HG02943 (cell line): Measurements from ENCODE around the gene CPSF4L.
"Not testable (repeated sequence)": the region's sequence is repeated elsewhere in the genome, so short reads cannot be mapped to it uniquely, and the experiment has no call there.

ENCODE experiments used
- ATAC-seq: cut with Tn5 transposase; IDR thresholded peaks from one replicate; pipeline ENCODE4 v1.9.1; 2021; ENCODE audit warnings: mild to moderate bottlenecking, low read depth, moderate library complexity; ENCODE audit not compliant: unreplicated experiment

CPSF4L gene, protein sequence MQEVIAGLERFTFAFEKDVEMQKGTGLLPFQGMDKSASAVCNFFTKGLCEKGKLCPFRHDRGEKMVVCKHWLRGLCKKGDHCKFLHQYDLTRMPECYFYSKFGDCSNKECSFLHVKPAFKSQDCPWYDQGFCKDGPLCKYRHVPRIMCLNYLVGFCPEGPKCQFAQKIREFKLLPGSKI

DNA sequence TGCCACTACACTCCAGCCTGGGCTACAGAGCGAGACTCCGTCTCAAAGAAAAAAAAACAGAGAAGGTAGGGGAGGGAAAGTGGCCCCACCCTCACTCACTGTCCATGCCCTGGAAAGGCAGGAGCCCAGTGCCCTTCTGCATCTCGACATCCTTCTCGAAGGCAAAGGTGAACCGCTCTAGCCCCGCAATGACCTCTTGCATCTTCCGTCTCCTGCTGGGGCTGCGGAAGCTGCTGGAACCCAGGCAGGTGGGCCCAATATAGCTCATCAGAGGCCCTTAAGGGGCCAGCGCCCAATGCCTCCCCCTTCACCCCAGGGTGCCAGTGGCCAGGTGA, at the start of gene CPSF4L:
Gene CPSF4L, minus strand, starts transcription at position 264 of the 335 bp plus-strand sequence. Its CDS starts 62 bp downstream, at position 202.
- ATAC-seq, result no peak

DNA sequence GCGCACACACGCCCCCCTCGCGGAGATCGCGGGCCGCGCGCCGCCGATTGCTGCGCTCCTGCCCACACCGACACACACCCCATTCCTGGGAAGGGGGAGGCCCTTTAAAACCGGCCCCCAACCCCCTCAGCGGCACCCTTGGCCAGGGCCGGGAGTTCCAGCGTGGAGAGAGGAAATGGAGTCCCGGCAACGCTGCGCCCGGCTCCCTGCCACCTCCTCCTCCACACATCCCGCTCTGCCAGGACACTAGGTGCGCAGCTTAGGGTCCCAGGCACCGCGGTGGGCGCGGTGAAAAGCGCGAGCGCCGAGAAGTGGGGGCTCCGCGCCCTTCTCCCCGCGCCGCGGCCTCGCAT, 49.7 kb upstream of the CPSF4L start:
- peak; percentile 13 for ATAC-seq

DNA sequence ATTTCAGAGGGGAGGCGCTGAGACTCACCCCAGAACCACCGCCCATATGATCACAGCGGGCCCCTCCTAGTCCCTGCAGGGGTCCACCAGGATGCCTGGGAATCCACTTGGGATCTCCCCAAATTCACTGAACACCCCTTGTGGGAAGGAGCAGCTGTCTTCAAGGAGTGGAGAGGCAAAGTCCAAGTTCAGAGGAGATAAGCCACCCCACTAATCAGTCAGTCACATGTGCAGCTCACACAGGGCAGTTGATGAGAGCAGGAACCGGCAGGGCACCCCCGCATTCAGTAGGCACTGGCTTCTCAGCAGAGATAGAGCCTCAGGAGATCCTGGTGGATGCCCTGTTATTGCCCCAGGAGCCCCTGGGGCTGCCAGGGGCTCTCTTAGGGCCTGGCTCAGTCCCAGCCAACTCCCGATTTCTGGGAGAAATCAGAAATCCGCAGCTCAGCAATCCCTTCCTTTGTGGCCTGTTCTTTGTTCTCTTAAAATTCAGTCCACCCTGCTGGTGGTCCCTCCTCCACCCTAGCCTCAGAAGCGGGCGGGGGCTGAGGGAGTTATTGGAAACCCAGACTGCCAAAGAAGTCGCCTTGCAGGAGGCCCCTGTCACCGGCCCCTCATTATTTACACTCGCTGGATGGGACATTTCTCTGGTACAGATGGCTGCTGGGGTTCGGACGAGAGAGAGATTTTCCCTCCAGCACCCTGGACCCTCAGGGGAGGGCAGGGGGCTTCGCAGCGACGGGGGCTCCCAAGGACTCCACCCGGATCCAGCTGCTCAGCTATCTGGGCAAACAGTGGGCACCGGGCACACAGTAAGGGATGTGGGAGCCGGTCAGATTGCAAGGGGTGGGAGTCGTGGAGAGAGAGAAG, 48.3 kb upstream of the CPSF4L start:
- ATAC-seq, result no peak

DNA sequence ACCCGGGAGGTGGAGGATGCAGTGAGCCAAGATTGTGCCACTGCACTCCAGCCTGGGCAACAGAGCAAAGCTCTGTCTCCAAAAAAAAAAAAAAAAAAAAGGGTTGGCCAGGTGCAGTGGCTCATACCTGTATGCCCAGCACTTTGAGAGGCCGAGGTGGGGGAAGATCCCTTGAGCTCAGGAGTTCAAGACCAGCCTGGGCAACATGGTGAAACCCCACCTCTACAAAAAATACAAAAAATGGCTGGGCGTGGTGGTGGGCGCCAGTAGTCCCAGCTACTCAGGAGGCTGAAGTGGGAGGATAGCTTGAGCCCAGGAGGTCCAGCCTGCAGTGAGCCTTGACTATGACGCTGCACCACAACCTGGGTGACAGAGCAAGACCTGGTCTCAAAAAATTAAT, 47.3 kb upstream of the CPSF4L start:
- ATAC-seq, result not testable (repeated sequence)

DNA sequence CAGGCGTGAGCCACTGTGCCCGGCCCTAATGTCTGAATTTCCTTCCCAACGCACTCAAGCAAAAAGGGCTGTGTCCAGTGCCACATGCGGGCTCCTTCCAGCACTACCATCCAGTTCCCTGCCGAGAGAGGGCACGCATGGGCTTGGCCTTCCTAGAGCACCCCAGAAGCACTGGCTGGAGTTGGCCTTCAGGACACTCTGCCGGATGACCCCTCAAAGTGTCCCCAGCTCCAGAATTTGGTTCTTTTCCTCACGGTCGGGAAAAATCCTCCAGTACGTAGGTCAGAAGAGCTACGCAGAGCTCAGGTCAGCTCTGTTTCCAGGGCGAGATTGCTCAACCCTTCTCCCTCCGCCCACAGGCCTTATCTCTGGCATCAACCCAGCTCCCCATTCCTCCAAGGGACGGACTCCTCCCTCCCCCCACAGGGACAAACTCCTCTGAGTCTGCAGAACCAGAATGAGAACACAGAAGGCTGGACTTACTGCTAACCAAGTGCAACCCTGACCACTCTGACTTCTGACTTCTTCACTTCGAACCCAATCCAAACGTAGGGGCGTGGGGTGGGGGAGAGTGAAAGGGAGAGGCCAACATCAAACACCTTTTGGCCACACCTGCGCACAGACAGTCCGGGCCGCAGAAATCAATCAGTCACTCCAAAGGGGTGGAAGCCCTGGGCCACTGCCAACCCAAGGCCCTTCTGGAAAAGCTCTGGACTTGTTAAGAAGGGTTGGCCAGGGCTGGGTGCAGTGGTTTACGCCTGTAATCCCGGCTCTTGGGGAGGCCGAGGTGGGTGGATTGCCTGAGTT, 46.5 kb upstream of the CPSF4L start:
- no peak for ATAC-seq

DNA sequence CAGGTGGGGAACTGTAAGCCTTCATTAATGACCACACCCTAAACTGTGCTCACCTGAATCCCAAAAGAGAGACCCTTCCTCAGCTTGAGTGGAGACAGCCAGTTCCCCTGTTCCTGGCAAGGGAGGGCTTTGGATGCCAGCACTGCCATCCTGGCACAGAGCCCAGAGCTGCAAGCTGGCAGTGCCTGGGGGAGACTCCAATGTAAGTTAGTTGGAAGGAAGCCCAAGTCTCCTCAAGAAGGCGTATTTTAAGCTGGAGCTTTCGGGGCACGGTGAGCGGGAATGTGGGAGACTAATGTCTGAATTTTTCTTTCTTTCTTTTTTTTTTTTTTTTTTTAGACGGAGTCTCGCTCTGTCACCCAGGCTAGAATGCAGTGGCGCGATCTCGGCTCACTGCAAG, 45.5 kb upstream of the CPSF4L start:
- no peak for ATAC-seq

DNA sequence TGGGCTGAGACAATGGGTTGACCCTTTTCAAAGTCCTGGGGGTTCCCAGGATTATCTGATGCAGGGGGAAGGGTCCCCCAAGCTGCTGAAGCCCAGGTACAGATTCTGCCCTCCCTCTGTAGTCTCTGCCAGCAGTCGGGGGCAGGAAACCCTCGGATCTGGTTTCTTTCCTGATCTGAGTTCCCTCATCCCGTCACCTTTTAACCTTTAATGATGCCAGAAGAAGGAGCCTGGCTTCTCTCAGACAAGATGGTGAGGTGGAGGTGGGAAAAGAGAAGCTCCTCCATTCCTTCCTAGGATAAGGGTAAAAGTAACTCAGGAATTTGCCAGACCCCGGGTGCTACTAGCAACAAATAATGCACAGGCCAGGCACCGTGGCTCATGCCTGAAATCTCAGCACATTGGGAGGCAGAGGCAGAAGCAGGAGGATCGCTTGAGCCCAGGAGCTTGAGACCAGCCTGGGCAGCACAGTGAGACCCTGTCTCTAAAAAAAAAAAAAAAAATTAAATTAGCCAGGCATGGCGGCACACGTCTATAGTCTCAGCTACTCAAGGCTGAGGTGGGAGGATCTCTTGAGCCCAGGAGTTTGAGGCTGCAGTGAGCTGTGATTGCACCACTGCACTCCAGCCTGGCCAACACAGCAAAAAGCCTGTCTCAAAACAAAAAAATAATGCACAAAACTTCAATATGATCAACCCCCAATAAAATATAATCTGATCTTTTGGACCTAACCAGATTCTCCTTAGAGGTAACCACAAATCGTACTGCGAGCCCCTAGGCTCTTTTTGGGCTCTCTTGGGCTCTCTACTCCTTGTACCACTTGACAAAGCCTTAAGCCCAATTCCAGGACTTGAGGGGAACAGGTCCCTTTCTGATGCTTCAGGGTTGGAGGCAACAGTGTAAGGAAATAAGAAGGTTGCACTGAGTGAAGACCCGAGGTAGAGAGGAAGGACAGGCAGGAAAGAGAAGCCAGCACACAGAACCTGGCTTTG, 44.5 kb upstream of the CPSF4L start:
- no peak for ATAC-seq

DNA sequence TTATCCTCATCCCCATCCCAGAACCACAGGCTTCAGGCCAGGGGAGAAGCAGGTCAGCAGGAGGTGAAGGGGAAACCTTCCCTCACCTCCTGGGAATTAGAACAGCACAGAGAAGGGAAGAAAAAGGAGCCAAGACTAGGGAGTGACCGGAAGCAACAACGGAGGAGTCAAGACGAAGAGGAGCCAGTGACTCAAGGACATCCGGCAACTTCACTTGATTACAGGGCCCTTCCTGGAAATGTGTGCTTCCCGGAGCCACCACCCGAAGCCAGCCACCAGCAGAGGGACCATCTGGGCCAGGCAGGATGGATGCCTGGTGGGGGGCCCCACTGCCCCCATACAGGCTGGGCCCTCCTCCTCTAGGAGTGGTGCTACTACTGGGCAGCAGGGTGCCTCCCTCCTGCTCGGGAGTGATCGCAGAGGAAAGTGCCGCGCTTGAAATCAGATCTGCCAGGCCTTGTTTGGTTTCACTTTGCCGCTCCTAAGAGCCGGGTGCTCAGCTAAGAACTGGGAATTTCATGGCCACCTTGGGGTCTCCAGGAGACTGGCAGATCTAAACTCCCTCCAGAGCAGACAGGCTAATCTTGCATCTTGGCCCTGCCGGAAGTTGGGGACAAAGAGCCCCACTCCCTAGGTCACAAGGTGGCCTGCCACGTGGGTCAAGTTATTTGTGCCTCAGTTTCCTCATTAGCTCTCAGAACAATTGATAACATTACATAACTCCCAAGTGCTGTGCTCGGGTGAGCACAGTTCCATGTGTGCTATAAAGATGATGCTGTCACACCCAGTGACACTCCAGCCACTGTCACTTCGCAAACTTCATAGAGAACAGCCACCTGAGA, 43.5 kb upstream of the CPSF4L start:
- no peak for ATAC-seq

DNA sequence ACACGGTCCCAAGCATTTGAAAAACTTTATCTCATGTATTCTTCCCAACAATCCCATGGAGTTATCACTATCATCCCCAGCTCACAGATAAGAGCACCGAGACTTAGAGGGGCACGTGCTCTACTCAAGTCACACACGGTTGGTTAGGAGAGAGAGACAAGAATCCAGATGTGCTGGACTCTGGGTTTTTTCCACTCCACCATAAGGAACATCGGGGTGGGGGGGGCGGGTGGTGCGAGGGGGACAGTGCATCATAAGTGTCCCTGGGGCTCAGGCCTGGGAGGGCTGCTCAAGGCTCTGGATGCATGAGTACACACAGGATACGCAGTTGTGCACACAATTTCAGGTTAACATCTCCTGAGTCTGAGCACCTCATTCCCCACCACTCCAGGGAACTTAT, 42.8 kb upstream of the CPSF4L start:
- ATAC-seq, result no peak

DNA sequence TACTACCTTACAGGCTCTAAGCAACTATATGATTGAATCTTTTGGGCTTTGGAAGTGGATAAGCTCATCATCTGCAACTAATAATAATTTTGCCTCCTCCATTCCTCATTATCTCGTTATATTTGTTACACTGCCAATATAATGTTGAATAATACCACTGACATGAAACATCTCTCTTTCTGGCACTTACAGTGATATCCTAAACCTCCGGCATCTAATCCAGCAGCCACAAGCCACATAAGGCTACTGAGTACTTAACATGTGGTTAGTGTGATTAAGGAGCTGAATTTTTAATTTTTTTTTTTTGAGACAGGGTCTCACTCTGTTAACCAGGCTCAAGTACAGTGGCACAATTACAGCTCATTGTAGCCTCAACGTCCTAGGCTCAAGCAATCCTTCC, 40.5 kb upstream of the CPSF4L start:
- no peak for ATAC-seq

DNA sequence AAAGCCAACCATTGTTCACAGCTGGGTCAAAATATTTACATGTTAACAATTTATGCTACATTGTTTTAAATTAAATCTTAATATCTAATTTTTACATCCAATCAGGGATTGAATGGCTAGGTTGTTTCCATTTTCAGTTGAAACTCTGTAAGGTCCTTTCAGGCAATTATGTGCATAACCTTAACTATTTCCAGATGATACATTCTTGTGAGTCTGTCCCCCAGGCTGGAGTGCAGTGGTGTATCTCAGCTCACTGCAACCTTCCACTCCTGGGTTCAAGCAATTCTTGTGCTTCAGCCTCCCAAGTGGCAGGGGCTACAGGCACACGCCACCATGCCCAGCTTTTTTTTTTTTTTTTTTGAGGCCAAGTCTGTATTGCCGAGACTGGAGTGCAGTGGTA, 39.7 kb upstream of the CPSF4L start:
- no peak for ATAC-seq

DNA sequence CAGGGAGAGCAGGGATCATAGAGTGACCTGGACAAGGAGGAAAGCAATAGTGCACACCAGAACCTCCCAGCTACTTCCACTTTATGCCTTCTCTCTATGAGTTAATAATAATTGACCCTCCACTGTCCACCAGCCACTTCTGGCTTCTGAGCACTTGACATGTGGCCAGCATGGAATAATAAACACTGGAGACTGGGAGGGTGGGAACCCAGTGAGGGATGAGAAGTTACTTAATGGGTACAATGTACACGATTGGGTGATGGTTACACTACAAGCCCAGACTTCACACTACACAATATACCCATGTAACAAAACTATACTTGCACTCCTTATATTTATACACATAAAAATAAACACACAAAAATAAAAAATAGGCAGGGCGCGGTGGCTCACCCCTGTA, 38.7 kb upstream of the CPSF4L start:
- ATAC-seq, result no peak

DNA sequence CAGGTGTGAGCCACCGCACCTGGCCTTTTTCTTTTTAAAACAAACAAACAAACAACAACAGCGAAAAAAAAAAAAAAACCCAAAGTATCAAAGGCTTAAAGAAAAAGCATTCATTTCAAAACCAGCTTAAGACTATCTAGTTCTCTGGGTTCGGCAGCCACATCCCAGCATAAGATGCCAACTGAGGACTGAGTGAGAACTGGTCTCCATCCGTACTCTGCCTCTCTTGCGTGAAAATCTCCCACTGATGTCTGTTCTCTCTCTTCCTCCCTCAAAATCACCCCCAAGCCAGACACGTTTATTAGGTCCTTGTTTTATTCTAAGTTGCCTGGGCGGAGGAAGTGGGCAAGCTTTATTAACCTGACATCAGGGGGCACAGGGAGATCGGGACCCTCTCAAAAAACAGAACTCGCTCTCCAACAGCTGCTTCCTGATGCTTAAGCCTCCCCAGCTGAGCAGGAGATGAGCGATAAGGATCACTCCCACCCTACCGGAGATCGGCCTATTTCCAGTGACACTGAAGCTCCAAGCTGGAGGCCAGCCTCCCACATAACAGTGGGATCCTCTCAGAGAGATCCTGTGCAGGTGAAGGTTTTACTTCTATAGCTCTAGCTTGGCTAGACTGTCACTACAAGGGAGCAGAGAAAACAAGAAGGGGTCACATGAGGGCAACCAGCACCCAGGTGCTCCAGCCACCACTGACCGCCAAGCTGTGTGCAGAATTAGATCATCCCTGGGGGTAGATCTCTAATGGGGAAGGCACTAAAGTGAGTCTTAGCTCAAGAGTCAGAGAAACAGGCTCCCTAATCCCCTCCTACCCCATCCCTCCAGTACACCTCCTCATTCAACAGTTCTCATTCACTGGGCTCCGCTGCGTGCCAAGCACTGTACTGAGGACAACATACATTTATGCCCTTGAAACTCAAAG, 36.5 kb upstream of the CPSF4L start:
- peak; percentile 69 for ATAC-seq

DNA sequence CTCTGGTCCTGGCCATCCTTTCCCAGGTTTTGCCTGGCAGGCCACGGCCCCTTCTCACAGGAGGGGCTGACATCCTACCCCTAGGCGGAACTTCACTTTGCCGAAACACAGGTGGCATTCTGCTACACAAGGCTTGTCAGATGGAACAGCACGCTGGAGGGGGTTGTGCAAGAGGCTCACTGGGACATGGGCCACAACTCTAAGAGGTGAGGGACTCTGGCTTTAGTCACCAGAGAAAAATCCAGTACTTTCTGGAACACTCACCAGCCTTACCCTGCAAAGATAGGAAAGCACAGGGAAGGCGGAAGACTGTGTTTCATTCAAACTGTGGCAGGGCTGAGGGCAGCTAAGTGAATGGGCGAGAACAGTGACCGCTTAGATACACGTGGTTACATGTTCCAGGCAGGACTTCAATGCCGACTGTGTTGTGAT, 31.8 kb upstream of the CPSF4L start:
- no peak for ATAC-seq

DNA sequence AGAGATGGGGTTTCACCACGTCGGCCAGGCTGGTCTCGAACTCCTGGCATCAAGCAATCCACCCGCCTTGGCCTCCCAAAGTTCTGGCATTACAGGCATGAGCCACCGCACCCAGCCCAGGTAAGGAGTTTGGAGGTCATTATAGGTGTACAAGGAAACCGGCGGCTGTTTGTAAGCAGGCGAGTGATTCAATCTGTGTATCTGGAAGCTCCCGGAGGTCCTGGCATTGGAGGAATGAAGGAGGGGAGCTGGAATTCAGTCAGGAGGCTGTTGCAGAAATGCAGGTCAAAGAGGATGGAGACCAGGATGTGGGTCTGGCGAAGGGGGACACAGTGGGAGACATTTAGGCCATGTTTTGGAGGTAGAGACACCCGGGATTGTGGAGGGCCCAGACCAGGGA, 31.4 kb upstream of the CPSF4L start:
- no peak for ATAC-seq

DNA sequence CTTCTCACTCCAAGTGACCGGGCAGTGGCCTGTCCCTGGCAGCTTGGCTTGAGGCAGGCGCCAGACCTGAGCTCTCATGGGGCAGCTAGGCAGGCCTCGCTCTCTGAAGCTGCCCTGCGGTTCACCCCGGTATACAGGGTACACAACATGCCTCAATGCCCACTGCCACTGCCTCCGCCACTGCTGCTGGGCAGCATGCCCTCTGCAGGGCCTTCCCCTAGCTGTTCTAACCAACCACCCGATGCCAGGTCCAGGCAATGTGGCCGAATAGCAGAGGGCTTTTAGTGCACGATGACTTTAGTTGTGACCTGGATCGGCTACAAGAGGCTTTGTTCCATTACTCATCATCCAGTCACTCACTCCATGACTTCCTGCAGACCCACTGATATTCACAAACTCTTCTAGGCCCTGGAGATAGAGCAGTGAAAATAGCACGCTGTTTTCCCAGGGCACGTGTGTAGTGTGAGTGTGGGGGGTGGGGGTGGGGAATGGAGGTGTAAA, 30.4 kb upstream of the CPSF4L start:
- ATAC-seq, result no peak

DNA sequence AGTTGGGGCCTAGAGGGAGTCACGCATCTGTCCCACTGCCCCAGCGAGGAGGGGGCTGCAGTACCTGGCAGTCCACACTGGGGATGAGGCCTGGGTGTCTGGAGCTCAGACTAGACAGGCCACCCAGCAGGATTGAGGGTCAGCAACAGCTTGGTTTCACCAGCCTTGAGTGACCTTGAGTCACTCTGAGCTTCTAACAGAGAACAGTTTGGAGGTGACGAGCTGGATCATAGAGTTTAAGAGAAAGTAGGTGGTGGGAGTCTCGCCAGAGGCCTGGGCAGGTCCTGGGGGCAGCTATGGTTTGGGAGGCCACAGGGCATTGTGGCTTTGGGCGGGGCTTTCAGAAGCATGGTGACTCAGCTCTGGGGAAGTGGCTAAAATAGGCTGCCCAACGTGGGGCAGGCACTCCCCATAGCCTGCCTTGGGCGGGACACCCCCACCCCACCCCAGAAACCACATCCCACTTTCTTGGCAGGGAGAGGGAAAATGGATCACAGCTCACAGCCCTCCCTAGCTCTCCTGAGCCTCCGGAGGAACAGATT, 29.7 kb upstream of the CPSF4L start:
- peak; percentile 93 for ATAC-seq
